ENCODE results near the gene NDE1. TPM values are rescaled to one million over a fixed set of nuclear protein-coding genes. Genes with fewer than 3 reads are reported as not detected.

NDE1 gene
- total and polyA plus RNA-seq, 2 of the 8 experiments (the other 6 are each of a cell fraction or from before 2014, with no cell fraction given), result 13.3 to 41.3 TPM

- TF ChIP-seq, protein P1, sequence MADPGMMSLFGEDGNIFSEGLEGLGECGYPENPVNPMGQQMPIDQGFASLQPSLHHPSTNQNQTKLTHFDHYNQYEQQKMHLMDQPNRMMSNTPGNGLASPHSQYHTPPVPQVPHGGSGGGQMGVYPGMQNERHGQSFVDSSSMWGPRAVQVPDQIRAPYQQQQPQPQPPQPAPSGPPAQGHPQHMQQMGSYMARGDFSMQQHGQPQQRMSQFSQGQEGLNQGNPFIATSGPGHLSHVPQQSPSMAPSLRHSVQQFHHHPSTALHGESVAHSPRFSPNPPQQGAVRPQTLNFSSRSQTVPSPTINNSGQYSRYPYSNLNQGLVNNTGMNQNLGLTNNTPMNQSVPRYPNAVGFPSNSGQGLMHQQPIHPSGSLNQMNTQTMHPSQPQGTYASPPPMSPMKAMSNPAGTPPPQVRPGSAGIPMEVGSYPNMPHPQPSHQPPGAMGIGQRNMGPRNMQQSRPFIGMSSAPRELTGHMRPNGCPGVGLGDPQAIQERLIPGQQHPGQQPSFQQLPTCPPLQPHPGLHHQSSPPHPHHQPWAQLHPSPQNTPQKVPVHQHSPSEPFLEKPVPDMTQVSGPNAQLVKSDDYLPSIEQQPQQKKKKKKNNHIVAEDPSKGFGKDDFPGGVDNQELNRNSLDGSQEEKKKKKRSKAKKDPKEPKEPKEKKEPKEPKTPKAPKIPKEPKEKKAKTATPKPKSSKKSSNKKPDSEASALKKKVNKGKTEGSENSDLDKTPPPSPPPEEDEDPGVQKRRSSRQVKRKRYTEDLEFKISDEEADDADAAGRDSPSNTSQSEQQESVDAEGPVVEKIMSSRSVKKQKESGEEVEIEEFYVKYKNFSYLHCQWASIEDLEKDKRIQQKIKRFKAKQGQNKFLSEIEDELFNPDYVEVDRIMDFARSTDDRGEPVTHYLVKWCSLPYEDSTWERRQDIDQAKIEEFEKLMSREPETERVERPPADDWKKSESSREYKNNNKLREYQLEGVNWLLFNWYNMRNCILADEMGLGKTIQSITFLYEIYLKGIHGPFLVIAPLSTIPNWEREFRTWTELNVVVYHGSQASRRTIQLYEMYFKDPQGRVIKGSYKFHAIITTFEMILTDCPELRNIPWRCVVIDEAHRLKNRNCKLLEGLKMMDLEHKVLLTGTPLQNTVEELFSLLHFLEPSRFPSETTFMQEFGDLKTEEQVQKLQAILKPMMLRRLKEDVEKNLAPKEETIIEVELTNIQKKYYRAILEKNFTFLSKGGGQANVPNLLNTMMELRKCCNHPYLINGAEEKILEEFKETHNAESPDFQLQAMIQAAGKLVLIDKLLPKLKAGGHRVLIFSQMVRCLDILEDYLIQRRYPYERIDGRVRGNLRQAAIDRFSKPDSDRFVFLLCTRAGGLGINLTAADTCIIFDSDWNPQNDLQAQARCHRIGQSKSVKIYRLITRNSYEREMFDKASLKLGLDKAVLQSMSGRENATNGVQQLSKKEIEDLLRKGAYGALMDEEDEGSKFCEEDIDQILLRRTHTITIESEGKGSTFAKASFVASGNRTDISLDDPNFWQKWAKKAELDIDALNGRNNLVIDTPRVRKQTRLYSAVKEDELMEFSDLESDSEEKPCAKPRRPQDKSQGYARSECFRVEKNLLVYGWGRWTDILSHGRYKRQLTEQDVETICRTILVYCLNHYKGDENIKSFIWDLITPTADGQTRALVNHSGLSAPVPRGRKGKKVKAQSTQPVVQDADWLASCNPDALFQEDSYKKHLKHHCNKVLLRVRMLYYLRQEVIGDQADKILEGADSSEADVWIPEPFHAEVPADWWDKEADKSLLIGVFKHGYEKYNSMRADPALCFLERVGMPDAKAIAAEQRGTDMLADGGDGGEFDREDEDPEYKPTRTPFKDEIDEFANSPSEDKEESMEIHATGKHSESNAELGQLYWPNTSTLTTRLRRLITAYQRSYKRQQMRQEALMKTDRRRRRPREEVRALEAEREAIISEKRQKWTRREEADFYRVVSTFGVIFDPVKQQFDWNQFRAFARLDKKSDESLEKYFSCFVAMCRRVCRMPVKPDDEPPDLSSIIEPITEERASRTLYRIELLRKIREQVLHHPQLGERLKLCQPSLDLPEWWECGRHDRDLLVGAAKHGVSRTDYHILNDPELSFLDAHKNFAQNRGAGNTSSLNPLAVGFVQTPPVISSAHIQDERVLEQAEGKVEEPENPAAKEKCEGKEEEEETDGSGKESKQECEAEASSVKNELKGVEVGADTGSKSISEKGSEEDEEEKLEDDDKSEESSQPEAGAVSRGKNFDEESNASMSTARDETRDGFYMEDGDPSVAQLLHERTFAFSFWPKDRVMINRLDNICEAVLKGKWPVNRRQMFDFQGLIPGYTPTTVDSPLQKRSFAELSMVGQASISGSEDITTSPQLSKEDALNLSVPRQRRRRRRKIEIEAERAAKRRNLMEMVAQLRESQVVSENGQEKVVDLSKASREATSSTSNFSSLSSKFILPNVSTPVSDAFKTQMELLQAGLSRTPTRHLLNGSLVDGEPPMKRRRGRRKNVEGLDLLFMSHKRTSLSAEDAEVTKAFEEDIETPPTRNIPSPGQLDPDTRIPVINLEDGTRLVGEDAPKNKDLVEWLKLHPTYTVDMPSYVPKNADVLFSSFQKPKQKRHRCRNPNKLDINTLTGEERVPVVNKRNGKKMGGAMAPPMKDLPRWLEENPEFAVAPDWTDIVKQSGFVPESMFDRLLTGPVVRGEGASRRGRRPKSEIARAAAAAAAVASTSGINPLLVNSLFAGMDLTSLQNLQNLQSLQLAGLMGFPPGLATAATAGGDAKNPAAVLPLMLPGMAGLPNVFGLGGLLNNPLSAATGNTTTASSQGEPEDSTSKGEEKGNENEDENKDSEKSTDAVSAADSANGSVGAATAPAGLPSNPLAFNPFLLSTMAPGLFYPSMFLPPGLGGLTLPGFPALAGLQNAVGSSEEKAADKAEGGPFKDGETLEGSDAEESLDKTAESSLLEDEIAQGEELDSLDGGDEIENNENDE (IDR thresholded peaks at IDR 0.05; ENCODE audit: insufficient replicate concordance, low read length), result no peak
- TF ChIP-seq TAF7 (optimal IDR thresholded peaks at IDR 0.05; ENCODE audit: borderline replicate concordance, low read depth, low read length), result no peak
- no peak for TF ChIP-seq CREB1 (IDR thresholded peaks at IDR 0.05)
- no peak for TF ChIP-seq NANOG (IDR thresholded peaks at IDR 0.05; ENCODE audit: insufficient read depth, low read depth, low read length, poor library complexity, severe bottlenecking)
- no peak for TF ChIP-seq CTBP2 (IDR thresholded peaks at IDR 0.05; ENCODE audit: borderline replicate concordance, insufficient read depth, insufficient read length, low read length)
- no peak for TF ChIP-seq SP2 (IDR thresholded peaks at IDR 0.05; ENCODE audit: low read length)
Observed at GRCh38 chr16:15699819-15700218, 49.8 kb downstream of the NDE1 start (continued).

Measured in H1 (cell line).